GDM1 (cell line): ENCODE measurements around the gene JMJD1C.
"Not testable (repeated sequence)": the region's sequence is repeated elsewhere in the genome, so short reads cannot be mapped to it uniquely, and the experiment has no call there.

Source experiments
- DNase-seq: peaks from one replicate; lab custom pipeline; 2025; lab: John Stamatoyannopoulos, UW

Gene JMJD1C

GRCh38 chr10:63286340-63286739 lies 179.4 kb downstream of the JMJD1C start:
- DNase-seq, result no peak

GRCh38 chr10:63283901-63284300 lies 181.9 kb downstream of the JMJD1C start:
- DNase-seq, result not testable (repeated sequence)

- no peak for DNase-seq
Observed at GRCh38 chr10:63283093-63283492, 182.7 kb downstream of the JMJD1C start.

GRCh38 chr10:63281967-63282366 lies 183.8 kb downstream of the JMJD1C start:
- DNase-seq, result no peak

- DNase-seq, result no peak
Observed at GRCh38 chr10:63280386-63280785, 185.4 kb downstream of the JMJD1C start.

GRCh38 chr10:63275094-63275493 lies 190.7 kb downstream of the JMJD1C start:
- DNase-seq, result no peak

- DNase-seq, result peak; percentile 16
Observed at GRCh38 chr10:63273577-63273976, 192.2 kb downstream of the JMJD1C start.

GRCh38 chr10:63268798-63269503 lies 196.8 kb downstream of the JMJD1C start:
- peak; percentile 78 for DNase-seq

GRCh38 chr10:63268149-63268797 lies 197.5 kb downstream of the JMJD1C start:
- no peak for DNase-seq

GRCh38 chr10:63267414-63268148 lies 198.2 kb downstream of the JMJD1C start:
- DNase-seq, result peak; percentile 4

- DNase-seq, result no peak
Observed at GRCh38 chr10:63266391-63267316, 199.1 kb downstream of the JMJD1C start.

GRCh38 chr10:63265683-63266235 lies 200.0 kb downstream of the JMJD1C start:
- DNase-seq, result no peak

GRCh38 chr10:63265222-63265617 lies 200.6 kb downstream of the JMJD1C start:
- peak; percentile 12 for DNase-seq

GRCh38 chr10:63264617-63265221 lies 201.1 kb downstream of the JMJD1C start:
- no peak for DNase-seq

- no peak for DNase-seq
Observed at GRCh38 chr10:63262430-63263073, 203.2 kb downstream of the JMJD1C start.

- no peak for DNase-seq
Observed at GRCh38 chr10:63261496-63261895, 204.3 kb downstream of the JMJD1C start.

- peak; percentile 55 for DNase-seq
Observed at GRCh38 chr10:63260860-63261251, 204.9 kb downstream of the JMJD1C start.

GRCh38 chr10:63260103-63260859 lies 205.5 kb downstream of the JMJD1C start:
- no peak for DNase-seq

GRCh38 chr10:63258920-63259678 lies 206.7 kb downstream of the JMJD1C start:
- DNase-seq, result no peak
